HG02678 (cell line): ENCODE results near the gene GORASP1.
A peak's percentile ranks its signal among the peaks of the same experiment; 100 is the strongest.
"Not testable (repeated sequence)": the region's sequence is repeated elsewhere in the genome, so short reads cannot be mapped to it uniquely, and the experiment has no call there.

Experiments used
- ATAC-seq: cut with Tn5 transposase; IDR thresholded peaks from one replicate; pipeline ENCODE4 v1.9.1; 2021; ENCODE audit warnings: mild to moderate bottlenecking, moderate library complexity; ENCODE audit not compliant: unreplicated experiment

The GORASP1 gene

GRCh38 chr3:39075910-39076309 lies 31.5 kb downstream of the GORASP1 start:
- peak; percentile 61 for ATAC-seq

GRCh38 chr3:39068556-39068955 lies 38.9 kb downstream of the GORASP1 start:
- ATAC-seq, result no peak

- ATAC-seq, result no peak
These were observed 40.1 kb downstream of the GORASP1 start for GRCh38 chr3:39067286-39067685.

- peak; percentile 96 for ATAC-seq
These were observed 42.2 kb downstream of the GORASP1 start for GRCh38 chr3:39065197-39065596.

GRCh38 chr3:39064646-39065045 lies 42.8 kb downstream of the GORASP1 start:
- no peak for ATAC-seq

- no peak for ATAC-seq
These were observed 44.3 kb downstream of the GORASP1 start for GRCh38 chr3:39063143-39063542.

- no peak for ATAC-seq
These were observed 45.2 kb downstream of the GORASP1 start for GRCh38 chr3:39062180-39062579.

- ATAC-seq, result not testable (repeated sequence)
These were observed 46.2 kb downstream of the GORASP1 start for GRCh38 chr3:39061228-39061627.

GRCh38 chr3:39056151-39056550 lies 51.3 kb downstream of the GORASP1 start:
- no peak for ATAC-seq

GRCh38 chr3:39053696-39054095 lies 53.7 kb downstream of the GORASP1 start:
- no peak for ATAC-seq

GRCh38 chr3:39052583-39052982 lies 54.8 kb downstream of the GORASP1 start:
- ATAC-seq, result no peak

GRCh38 chr3:39051649-39052561 lies 55.5 kb downstream of the GORASP1 start, which contains the start of the genes SCN11A and WDR48:
TSS of gene SCN11A (minus strand) at chr3:39051944. CDS start at chr3:38950362, 101,582 bp downstream.
TSS of gene WDR48 (plus strand) at chr3:39052016. CDS start at chr3:39052026, 10 bp downstream.
- ATAC-seq, result peak; percentile 100

- no peak for ATAC-seq
These were observed 57.4 kb downstream of the GORASP1 start for GRCh38 chr3:39050029-39050428.
